NOMO-1 treated with dmso at 0.1 percent for 144 hours (cell line): ENCODE measurements around the gene PRSS2.

Source experiments
- DNase-seq: peaks from one replicate; lab custom pipeline; 2025; ENCODE audit not compliant: unreplicated experiment; lab: John Stamatoyannopoulos, UW

PRSS2 gene

GRCh38 chr7:142784716-142785115 lies 13.9 kb downstream of the PRSS2 start:
- no peak for DNase-seq

- no peak for DNase-seq
Measured at GRCh38 chr7:142785841-142786250, 15.1 kb downstream of the PRSS2 start.

DNA sequence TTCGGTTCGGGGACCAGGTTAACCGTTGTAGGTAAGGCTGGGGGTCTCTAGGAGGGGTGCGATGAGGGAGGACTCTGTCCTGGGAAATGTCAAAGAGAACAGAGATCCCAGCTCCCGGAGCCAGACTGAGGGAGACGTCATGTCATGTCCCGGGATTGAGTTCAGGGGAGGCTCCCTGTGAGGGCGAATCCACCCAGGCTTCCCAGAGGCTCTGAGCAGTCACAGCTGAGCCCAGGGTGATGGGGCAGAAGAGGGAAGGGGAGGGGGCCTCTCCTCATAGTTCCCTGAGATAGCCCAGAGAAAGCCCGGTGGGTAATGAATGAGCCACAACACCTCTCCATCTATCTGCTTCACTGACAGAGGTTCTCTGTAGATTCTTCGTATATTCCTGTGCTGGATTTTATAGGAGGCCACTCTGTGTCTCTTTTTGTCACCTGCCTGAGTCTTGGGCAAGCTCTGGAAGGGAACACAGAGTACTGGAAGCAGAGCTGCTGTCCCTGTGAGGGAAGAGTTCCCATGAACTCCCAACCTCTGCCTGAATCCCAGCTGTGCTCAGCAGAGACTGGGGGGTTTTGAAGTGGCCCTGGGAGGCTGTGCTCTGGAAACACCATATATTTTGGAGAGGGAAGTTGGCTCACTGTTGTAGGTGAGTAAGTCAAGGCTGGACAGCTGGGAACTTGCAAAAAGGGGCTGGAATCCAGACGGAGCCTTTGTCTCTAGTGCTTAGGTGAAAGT lies 16.4 kb downstream of the PRSS2 start:
- DNase-seq = no peak

- no peak for DNase-seq
Measured at GRCh38 chr7:142787783-142788182, 17.0 kb downstream of the PRSS2 start.

- no peak for DNase-seq
Measured at GRCh38 chr7:142788303-142789289, 17.8 kb downstream of the PRSS2 start.

DNA sequence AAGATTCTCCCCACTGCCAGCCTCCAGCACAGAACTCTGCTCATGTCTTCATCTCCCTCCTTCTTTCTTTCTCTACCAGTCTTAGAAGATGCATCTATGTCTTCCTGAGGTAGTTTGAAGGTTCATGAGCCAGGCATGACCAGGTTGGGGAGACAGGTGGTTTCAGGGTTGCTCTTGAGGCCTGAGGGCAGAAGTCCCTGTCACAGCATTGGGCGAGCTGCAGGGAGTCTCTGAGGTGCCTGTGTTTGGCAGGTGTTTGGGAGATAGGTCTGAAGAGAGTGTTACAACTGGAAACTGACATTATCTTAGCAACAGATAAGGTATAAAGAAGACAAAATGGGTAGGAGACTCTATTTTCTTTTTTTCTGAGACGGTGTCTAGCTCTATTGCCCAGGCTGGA lies 18.7 kb downstream of the PRSS2 start:
- DNase-seq = no peak

GRCh38 chr7:142790056-142790455 lies 19.3 kb downstream of the PRSS2 start:
- no peak for DNase-seq

GRCh38 chr7:142790555-142790954 lies 19.8 kb downstream of the PRSS2 start:
- no peak for DNase-seq

DNA sequence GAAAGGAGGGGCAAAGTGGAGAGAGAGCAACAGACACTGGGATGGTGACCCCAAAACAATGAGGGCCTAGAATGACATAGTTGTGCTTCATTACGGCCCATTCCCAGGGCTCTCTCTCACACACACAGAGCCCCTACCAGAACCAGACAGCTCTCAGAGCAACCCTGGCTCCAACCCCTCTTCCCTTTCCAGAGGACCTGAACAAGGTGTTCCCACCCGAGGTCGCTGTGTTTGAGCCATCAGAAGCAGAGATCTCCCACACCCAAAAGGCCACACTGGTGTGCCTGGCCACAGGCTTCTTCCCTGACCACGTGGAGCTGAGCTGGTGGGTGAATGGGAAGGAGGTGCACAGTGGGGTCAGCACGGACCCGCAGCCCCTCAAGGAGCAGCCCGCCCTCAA lies 20.7 kb downstream of the PRSS2 start:
- DNase-seq = no peak

GRCh38 chr7:142792129-142792528 lies 21.4 kb downstream of the PRSS2 start:
- DNase-seq = no peak

DNA sequence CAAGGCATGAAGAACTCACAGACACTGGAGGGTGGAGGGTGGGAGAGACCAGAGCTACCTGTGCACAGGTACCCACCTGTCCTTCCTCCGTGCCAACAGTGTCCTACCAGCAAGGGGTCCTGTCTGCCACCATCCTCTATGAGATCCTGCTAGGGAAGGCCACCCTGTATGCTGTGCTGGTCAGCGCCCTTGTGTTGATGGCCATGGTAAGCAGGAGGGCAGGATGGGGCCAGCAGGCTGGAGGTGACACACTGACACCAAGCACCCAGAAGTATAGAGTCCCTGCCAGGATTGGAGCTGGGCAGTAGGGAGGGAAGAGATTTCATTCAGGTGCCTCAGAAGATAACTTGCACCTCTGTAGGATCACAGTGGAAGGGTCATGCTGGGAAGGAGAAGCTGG lies 21.8 kb downstream of the PRSS2 start:
- DNase-seq = no peak

DNA sequence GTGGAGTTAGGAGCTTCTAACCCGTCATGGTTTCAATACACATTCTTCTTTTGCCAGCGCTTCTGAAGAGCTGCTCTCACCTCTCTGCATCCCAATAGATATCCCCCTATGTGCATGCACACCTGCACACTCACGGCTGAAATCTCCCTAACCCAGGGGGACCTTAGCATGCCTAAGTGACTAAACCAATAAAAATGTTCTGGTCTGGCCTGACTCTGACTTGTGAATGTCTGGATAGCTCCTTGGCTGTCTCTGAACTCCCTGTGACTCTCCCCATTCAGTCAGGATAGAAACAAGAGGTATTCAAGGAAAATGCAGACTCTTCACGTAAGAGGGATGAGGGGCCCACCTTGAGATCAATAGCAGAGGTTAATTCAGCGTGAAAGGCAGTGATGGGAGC lies 22.4 kb downstream of the PRSS2 start:
- no peak for DNase-seq

GRCh38 chr7:142795339-142795863 lies 24.6 kb downstream of the PRSS2 start:
- no peak for DNase-seq

DNA sequence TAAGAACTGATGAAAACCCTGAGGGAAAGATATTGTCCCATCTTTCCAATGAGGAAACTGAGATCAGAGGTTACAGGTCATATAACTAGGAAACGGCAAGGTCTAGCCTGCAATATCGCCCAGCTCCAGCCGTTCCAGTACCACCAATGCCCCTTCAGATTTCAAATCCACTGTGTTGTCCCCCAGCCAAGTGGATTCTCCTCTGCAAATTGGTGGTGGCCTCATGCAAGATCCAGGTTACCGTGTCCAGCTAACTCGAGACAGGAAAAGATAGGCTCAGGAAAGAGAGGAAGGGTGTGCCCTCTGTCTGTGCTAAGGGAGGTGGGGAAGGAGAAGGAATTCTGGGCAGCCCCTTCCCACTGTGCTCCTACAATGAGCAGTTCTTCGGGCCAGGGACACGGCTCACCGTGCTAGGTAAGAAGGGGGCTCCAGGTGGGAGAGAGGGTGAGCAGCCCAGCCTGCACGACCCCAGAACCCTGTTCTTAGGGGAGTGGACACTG lies 25.3 kb downstream of the PRSS2 start:
- DNase-seq = no peak

DNA sequence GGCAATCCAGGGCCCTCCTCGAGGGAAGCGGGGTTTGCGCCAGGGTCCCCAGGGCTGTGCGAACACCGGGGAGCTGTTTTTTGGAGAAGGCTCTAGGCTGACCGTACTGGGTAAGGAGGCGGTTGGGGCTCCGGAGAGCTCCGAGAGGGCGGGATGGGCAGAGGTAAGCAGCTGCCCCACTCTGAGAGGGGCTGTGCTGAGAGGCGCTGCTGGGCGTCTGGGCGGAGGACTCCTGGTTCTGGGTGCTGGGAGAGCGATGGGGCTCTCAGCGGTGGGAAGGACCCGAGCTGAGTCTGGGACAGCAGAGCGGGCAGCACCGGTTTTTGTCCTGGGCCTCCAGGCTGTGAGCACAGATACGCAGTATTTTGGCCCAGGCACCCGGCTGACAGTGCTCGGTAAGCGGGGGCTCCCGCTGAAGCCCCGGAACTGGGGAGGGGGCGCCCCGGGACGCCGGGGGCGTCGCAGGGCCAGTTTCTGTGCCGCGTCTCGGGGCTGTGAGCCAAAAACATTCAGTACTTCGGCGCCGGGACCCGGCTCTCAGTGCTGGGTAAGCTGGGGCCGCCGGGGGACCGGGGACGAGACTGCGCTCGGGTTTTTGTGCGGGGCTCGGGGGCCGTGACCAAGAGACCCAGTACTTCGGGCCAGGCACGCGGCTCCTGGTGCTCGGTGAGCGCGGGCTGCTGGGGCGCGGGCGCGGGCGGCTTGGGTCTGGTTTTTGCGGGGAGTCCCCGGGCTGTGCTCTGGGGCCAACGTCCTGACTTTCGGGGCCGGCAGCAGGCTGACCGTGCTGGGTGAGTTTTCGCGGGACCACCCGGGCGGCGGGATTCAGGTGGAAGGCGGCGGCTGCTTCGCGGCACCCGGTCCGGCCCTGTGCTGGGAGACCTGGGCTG lies 26.0 kb downstream of the PRSS2 start:
- DNase-seq = no peak

- DNase-seq = no peak
Measured at GRCh38 chr7:142797391-142798377, 26.9 kb downstream of the PRSS2 start.

GRCh38 chr7:142798451-142799436 lies 28.0 kb downstream of the PRSS2 start:
- DNase-seq = no peak

GRCh38 chr7:142799437-142799835 lies 28.7 kb downstream of the PRSS2 start:
- no peak for DNase-seq
